Loucy (cell line): Measurements from ENCODE around the gene VAPB.

ENCODE experiments used
- EZH2phosphoT487 ChIP-seq: fragments of 200-600 bp; IDR thresholded peaks from 2 replicates; pipeline ENCODE4 v1.6.1; 2018; ENCODE audit warnings: antibody characterized with exemption, mild to moderate bottlenecking, moderate library complexity, borderline replicate concordance
- TF ChIP-seq, protein P1 (sequence below): fragments of 200-600 bp; sonication (generic); conservative IDR thresholded peaks from 2 replicates; pipeline ENCODE4 v1.5.1; 2014; ENCODE audit warnings: mild to moderate bottlenecking, antibody characterized with exemption, low read length

DNA sequence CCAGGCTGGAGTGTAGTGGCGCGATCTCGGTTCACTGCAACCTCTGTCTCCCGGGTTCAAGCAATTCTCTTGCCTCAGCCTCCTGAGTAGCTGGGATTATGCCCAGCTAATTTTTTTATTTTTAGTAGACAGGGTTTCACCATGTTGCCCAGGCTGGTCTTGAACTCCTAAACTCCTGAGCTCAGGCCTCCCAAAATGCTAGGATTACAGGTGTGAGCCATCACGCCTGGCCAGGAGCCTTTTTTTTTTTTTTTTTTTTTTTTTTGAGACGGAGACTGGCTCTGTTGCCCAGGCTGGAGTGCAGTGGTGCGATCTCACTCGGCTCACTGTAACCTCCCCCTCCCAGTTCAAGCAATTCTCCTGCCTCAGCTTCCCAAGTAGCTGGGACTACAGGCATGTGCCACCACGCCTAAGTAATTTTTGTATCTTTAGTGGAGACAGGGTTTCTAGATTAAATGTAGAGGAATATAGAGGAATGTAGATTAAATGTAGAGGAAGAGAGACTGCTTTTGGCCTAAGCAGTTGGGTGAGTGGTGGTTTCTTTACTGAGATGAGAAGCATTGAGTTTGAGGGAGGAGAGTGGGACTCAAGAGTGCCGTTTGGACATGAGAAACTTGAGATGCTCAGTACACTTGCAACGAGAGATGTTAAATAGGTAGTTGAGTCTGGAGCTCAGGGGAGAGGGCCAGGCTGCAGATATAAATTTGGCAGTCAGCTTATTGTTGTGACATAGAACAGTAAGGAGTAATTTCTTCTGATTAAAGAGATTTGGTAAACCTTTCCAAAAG lies 16.7 kb downstream of the VAPB start:
- TF ChIP-seq, protein P1, sequence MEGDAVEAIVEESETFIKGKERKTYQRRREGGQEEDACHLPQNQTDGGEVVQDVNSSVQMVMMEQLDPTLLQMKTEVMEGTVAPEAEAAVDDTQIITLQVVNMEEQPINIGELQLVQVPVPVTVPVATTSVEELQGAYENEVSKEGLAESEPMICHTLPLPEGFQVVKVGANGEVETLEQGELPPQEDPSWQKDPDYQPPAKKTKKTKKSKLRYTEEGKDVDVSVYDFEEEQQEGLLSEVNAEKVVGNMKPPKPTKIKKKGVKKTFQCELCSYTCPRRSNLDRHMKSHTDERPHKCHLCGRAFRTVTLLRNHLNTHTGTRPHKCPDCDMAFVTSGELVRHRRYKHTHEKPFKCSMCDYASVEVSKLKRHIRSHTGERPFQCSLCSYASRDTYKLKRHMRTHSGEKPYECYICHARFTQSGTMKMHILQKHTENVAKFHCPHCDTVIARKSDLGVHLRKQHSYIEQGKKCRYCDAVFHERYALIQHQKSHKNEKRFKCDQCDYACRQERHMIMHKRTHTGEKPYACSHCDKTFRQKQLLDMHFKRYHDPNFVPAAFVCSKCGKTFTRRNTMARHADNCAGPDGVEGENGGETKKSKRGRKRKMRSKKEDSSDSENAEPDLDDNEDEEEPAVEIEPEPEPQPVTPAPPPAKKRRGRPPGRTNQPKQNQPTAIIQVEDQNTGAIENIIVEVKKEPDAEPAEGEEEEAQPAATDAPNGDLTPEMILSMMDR, result no peak
- TF ChIP-seq EZH2phosphoT487, result no peak
